CD4-positive, alpha-beta T cell treated with Interleukin-12 subunit alpha and Interleukin-12 subunit beta, for 1 hour (primary cell): Measurements from ENCODE around the gene UNC80.
"Not testable (repeated sequence)": the region's sequence is repeated elsewhere in the genome, so short reads cannot be mapped to it uniquely, and the experiment has no call there.

Source experiments
- DNase-seq: peaks from one replicate; pipeline ENCODE4 v3.0.0-alpha.2; 2020

UNC80 gene

GRCh38 chr2:209771474-209772289 is at the start of gene UNC80:
TSS of gene UNC80 (plus strand) at chr2:209771832. CDS start at chr2:209772073, 241 bp downstream.
- no peak for DNase-seq

- no peak for DNase-seq
Observed at GRCh38 chr2:209726311-209726710, 45.3 kb upstream of the UNC80 start.

- no peak for DNase-seq
Observed at GRCh38 chr2:209727077-209727476, 44.6 kb upstream of the UNC80 start.

- DNase-seq, result no peak
Observed at GRCh38 chr2:209734805-209735204, 36.8 kb upstream of the UNC80 start.

GRCh38 chr2:209741953-209742352 is 29.7 kb upstream of the UNC80 start:
- DNase-seq, result no peak

GRCh38 chr2:209753020-209753419 is 18.6 kb upstream of the UNC80 start:
- DNase-seq, result no peak

- DNase-seq, result no peak
Observed at GRCh38 chr2:209757163-209757562, 14.5 kb upstream of the UNC80 start.

- no peak for DNase-seq
Observed at GRCh38 chr2:209761566-209761965, 10.1 kb upstream of the UNC80 start.

- no peak for DNase-seq
Observed at GRCh38 chr2:209762563-209762962, 9.1 kb upstream of the UNC80 start.

GRCh38 chr2:209763106-209763505 is 8.5 kb upstream of the UNC80 start:
- DNase-seq, result no peak

GRCh38 chr2:209766613-209767012 is 5.0 kb upstream of the UNC80 start:
- no peak for DNase-seq

GRCh38 chr2:209767316-209767715 is 4.3 kb upstream of the UNC80 start:
- no peak for DNase-seq

GRCh38 chr2:209768557-209768956 is 3.1 kb upstream of the UNC80 start:
- DNase-seq, result no peak

- no peak for DNase-seq
Observed at GRCh38 chr2:209772290-209772685, 656 bp downstream of the UNC80 start.

GRCh38 chr2:209773377-209773776 is 1.7 kb downstream of the UNC80 start:
- no peak for DNase-seq

- no peak for DNase-seq
Observed at GRCh38 chr2:209787416-209787815, 15.8 kb downstream of the UNC80 start.

- DNase-seq, result no peak
Observed at GRCh38 chr2:209788925-209789324, 17.3 kb downstream of the UNC80 start.

GRCh38 chr2:209790066-209790728 is 18.6 kb downstream of the UNC80 start:
- DNase-seq, result peak; percentile 16

- DNase-seq, result no peak
Observed at GRCh38 chr2:209791151-209791550, 19.5 kb downstream of the UNC80 start.

- DNase-seq, result not testable (repeated sequence)
Observed at GRCh38 chr2:209795425-209795824, 23.8 kb downstream of the UNC80 start.

- no peak for DNase-seq
Observed at GRCh38 chr2:209805351-209805750, 33.7 kb downstream of the UNC80 start.

GRCh38 chr2:209806318-209806717 is 34.7 kb downstream of the UNC80 start:
- DNase-seq, result no peak

- DNase-seq, result no peak
Observed at GRCh38 chr2:209808521-209808920, 36.9 kb downstream of the UNC80 start.

- DNase-seq, result no peak
Observed at GRCh38 chr2:209809256-209809655, 37.6 kb downstream of the UNC80 start.
